HuH-7.5 (cell line): ENCODE measurements around the gene UGT1A4.
"Not testable (repeated sequence)": the region's sequence is repeated elsewhere in the genome, so short reads cannot be mapped to it uniquely, and the experiment has no call there.

Source experiments
- DNase-seq: peaks from one replicate; pipeline ENCODE4 v3.0.0; 2011; ENCODE audit warnings: low spot score

The UGT1A4 gene

GRCh38 chr2:233700028-233700635 lies 18.4 kb upstream of the UGT1A4 start:
- DNase-seq: no peak

GRCh38 chr2:233700842-233701241 lies 17.7 kb upstream of the UGT1A4 start:
- DNase-seq: not testable (repeated sequence)

GRCh38 chr2:233702238-233702637 lies 16.3 kb upstream of the UGT1A4 start:
- no peak for DNase-seq

GRCh38 chr2:233705911-233706506 lies 12.5 kb upstream of the UGT1A4 start:
- DNase-seq: no peak

GRCh38 chr2:233706720-233707119 lies 11.8 kb upstream of the UGT1A4 start:
- DNase-seq: no peak

GRCh38 chr2:233707940-233708644 lies 10.4 kb upstream of the UGT1A4 start:
- no peak for DNase-seq

- no peak for DNase-seq
These were observed 9.6 kb upstream of the UGT1A4 start for GRCh38 chr2:233708942-233709341.

- DNase-seq: peak; percentile 56
These were observed 7.1 kb upstream of the UGT1A4 start for GRCh38 chr2:233711312-233712008.

- DNase-seq: no peak
These were observed 5.8 kb upstream of the UGT1A4 start, which contains the start of gene UGT1A5 for GRCh38 chr2:233712611-233713261. UGT1A5 (plus strand) TSS chr2:233712907; CDS start chr2:233712992, 85 bp downstream.

GRCh38 chr2:233713262-233713615 lies 5.3 kb upstream of the UGT1A4 start:
- no peak for DNase-seq

- DNase-seq: no peak
These were observed 4.4 kb upstream of the UGT1A4 start for GRCh38 chr2:233714121-233714520.

GRCh38 chr2:233728723-233729301 lies 10.3 kb downstream of the UGT1A4 start, which contains the start of gene UGT1A3:
UGT1A3 (plus strand) TSS chr2:233729042; CDS start chr2:233729127, 85 bp downstream.
- no peak for DNase-seq

GRCh38 chr2:233736868-233737653 lies 18.5 kb downstream of the UGT1A4 start:
- not testable (repeated sequence) for DNase-seq

- no peak for DNase-seq
These were observed 22.3 kb downstream of the UGT1A4 start for GRCh38 chr2:233740870-233741269.

GRCh38 chr2:233743464-233744259 lies 25.1 kb downstream of the UGT1A4 start:
- no peak for DNase-seq

- DNase-seq: peak; percentile 49
These were observed 26.7 kb downstream of the UGT1A4 start for GRCh38 chr2:233745073-233745755.

GRCh38 chr2:233745838-233746237 lies 27.3 kb downstream of the UGT1A4 start:
- DNase-seq: not testable (repeated sequence)

- DNase-seq: no peak
These were observed 28.1 kb downstream of the UGT1A4 start for GRCh38 chr2:233746475-233747282.

- no peak for DNase-seq
These were observed 28.7 kb downstream of the UGT1A4 start for GRCh38 chr2:233747283-233747544.
